K562 (cell line): ENCODE data around the gene CRYBA1. TPM values are rescaled to one million over a fixed set of nuclear protein-coding genes. Genes with fewer than 3 reads are reported as not detected.

Experiments
- ARHGAP35 ChIP-seq: fragments of 450-650 bp; IDR thresholded peaks from 2 replicates; pipeline ENCODE4 v1.6.1; 2018; ENCODE audit not compliant: partially characterized antibody
- ARNT ChIP-seq, 2 experiments: fragments of 450-650 bp; IDR thresholded peaks; 2 replicates each; pipeline ENCODE4 v1.6.1; 2016; ENCODE audit warnings: mild to moderate bottlenecking in 1 of 2
- CBFA2T2 ChIP-seq: fragments of 450-650 bp; conservative IDR thresholded peaks from 2 replicates; pipeline ENCODE4 v1.6.1; 2017; ENCODE audit warnings: mild to moderate bottlenecking
- CHD2 ChIP-seq: IDR thresholded peaks from 2 replicates; pipeline ENCODE4 v1.6.1; 2011; ENCODE audit warnings: low read depth, low read length
- CTCF ChIP-seq, 3 experiments: IDR thresholded peaks in 2 of 3; conservative IDR thresholded peaks in 1 of 3; 2 replicates each; pipeline ENCODE4 v1.5.1; 2011 to 2012; ENCODE audit warnings: low read length in 3 of 3, mild to moderate bottlenecking in 3 of 3, control low read depth in 2 of 3, improper control_type of control experiment in 1 of 3, inconsistent platforms in 1 of 3, low read depth in 1 of 3, mixed read lengths in 1 of 3, moderate library complexity in 1 of 3; ENCODE audit not compliant: insufficient read depth in 2 of 3
- CTCFL ChIP-seq: IDR thresholded peaks from 2 replicates; pipeline ENCODE4 v1.6.1; 2011; ENCODE audit warnings: borderline replicate concordance, low read depth, mild to moderate bottlenecking, moderate library complexity, low read length; ENCODE audit not compliant: insufficient read depth, poor library complexity, severe bottlenecking
- E2F8 ChIP-seq: fragments of 450-650 bp; IDR thresholded peaks from 2 replicates; pipeline ENCODE4 v1.7.1; 2018; ENCODE audit warnings: mild to moderate bottlenecking, low read depth; ENCODE audit not compliant: partially characterized antibody
- EP300 ChIP-seq: IDR thresholded peaks from 2 replicates; pipeline ENCODE4 v1.6.1; 2012; ENCODE audit warnings: low read length, improper control_type of control experiment
- ETS2 ChIP-seq: IDR thresholded peaks from 2 replicates; pipeline ENCODE4 v1.6.1; 2016; ENCODE audit warnings: borderline replicate concordance, missing genetic modification characterization, mild to moderate bottlenecking, moderate library complexity, missing compliant biosample characterization; ENCODE audit not compliant: poor library complexity, severe bottlenecking
- ETV1 ChIP-seq: fragments of 450-650 bp; conservative IDR thresholded peaks from 2 replicates; pipeline ENCODE4 v1.6.1; 2016; ENCODE audit warnings: missing genetic modification characterization, control low read depth, low read depth, missing compliant biosample characterization
- EZH2 ChIP-seq: IDR thresholded peaks from 2 replicates; pipeline ENCODE4 v1.6.1; 2012; ENCODE audit warnings: low read depth, mild to moderate bottlenecking, inconsistent platforms, low read length, borderline replicate concordance
- FOXJ3 ChIP-seq: sonication (generic); formaldehyde crosslinking; IDR thresholded peaks from 2 replicates; pipeline ENCODE4 v1.4.0; 2020; ENCODE audit warnings: mild to moderate bottlenecking, missing genetic modification reagents
- GTF2A2 ChIP-seq: IDR thresholded peaks from 2 replicates; pipeline ENCODE4 v1.6.1; 2016; ENCODE audit warnings: mild to moderate bottlenecking, missing genetic modification characterization, missing compliant biosample characterization
- KDM5B ChIP-seq: fragments of 200-600 bp; sonication (generic); IDR thresholded peaks from 2 replicates; pipeline ENCODE4 v1.6.1; 2012; ENCODE audit warnings: low read depth, mild to moderate bottlenecking, moderate library complexity, low read length, control low read depth, inconsistent platforms; ENCODE audit not compliant: insufficient replicate concordance
- POLR3G ChIP-seq: IDR thresholded peaks from 2 replicates; pipeline ENCODE4 v1.6.1; 2011; ENCODE audit not compliant: insufficient read length, insufficient replicate concordance; ENCODE audit errors: extremely low read depth
- POU5F1 ChIP-seq: fragments of 150-350 bp; IDR thresholded peaks from 2 replicates; pipeline ENCODE4 v1.6.1; 2014; ENCODE audit warnings: borderline replicate concordance, low read length, low read depth, mild to moderate bottlenecking; ENCODE audit not compliant: partially characterized antibody
- STAG1 ChIP-seq: sonication (generic); formaldehyde crosslinking; IDR thresholded peaks from 2 replicates; pipeline ENCODE4 v1.5.0; 2020; ENCODE audit warnings: missing genetic modification reagents, borderline replicate concordance
- TSC22D4 ChIP-seq: fragments of 450-650 bp; IDR thresholded peaks from 2 replicates; pipeline ENCODE4 v1.6.1; 2016; ENCODE audit warnings: missing genetic modification characterization, missing biosample characterization, control low read depth
- ZNF133 ChIP-seq: fragments of 250-450 bp; sonication (Bioruptor Pico); IDR thresholded peaks from 2 replicates; pipeline ENCODE4 v1.4.0; 2020; ENCODE audit warnings: mild to moderate bottlenecking
- ZNF140 ChIP-seq: fragments of 250-450 bp; sonication (Bioruptor Pico); IDR thresholded peaks from 2 replicates; pipeline ENCODE4 v1.8.0; 2021; ENCODE audit warnings: moderate library complexity, mild to moderate bottlenecking, inconsistent platforms
- ZNF24 ChIP-seq: fragments of 450-650 bp; IDR thresholded peaks from 2 replicates; pipeline ENCODE4 v1.6.1; 2016
- ZNF780A ChIP-seq: fragments of 250-450 bp; sonication (Bioruptor Pico); IDR thresholded peaks from 2 replicates; pipeline ENCODE4 v1.5.0; 2021; ENCODE audit warnings: mild to moderate bottlenecking
- polyA plus RNA-seq, 8 experiments: library from polyadenylated mRNA; depleted of rRNA in 4 of 8; stranded (reverse) in 5 of 8; unstranded in 3 of 8; fragments of >200 nt; fragmentation: Nextera tagmentation in 2 of 8; fragmentation: Illumina TruSeq in 1 of 8; extraction: Ambion mirVana in 2 of 8; extraction: Trizol in 1 of 8; gene quantifications; 2 replicates each; pipeline versions ENCODE4 v1.2.1 to v1.2.3, GENCODE V29; 2011 to 2014; ENCODE audit warnings: inconsistent platforms in 1 of 8, missing spikeins in 1 of 8
- total RNA-seq, 7 experiments: library from RNA; depleted of rRNA in 6 of 7; stranded (reverse); fragments of >200 nt in 6 of 7; fragmentation: Illumina TruSeq in 2 of 7; extraction: Trizol in 2 of 7; gene quantifications; 2 replicates each; pipeline versions ENCODE4 v1.2.1 to v1.2.3, GENCODE V29; 2011 to 2021; ENCODE audit warnings: low replicate concordance in 1 of 7

Gene CRYBA1
- total and polyA plus RNA-seq, 9 of the 15 experiments (the other 6 are each of a cell fraction or from before 2014, with no cell fraction given) = not detected

- no peak for TF ChIP-seq ZNF780A (CRISPR knock-in tag)
- TF ChIP-seq EP300 = no peak
- TF ChIP-seq ARNT (IDR thresholded peaks at IDR 0.05) = 0 out of 4 replicates have a peak, but pooled peaks of 1 of the 2 experiments have one; percentile 42
- no peak for TF ChIP-seq ARHGAP35
- TF ChIP-seq FOXJ3 (CRISPR knock-in tag) = no peak
- TF ChIP-seq EZH2 = no peak
- TF ChIP-seq TSC22D4 (tag) = no peak
- no peak for TF ChIP-seq ZNF133
- no peak for TF ChIP-seq POLR3G
- TF ChIP-seq KDM5B = no peak
- TF ChIP-seq STAG1 = no peak
- no peak for TF ChIP-seq ETS2 (tag)
- peak; percentile 97 to 99 (median 98) for TF ChIP-seq CTCF (IDR thresholded peaks at IDR 0.05 in 2 of 3, conservative IDR thresholded peaks at IDR 0.05 in 1 of 3; ENCODE audit: insufficient read depth in 2 of 3, low read depth in 1 of 3, low read length in 3 of 3)
- no peak for TF ChIP-seq ZNF140 (CRISPR knock-in tag)
- no peak for TF ChIP-seq CTCFL
- TF ChIP-seq CBFA2T2 = no peak
- 0 out of 2 replicates have a peak, but pooled peaks have one; percentile 38 for TF ChIP-seq ETV1 (tag)
- no peak for TF ChIP-seq E2F8
- no peak for TF ChIP-seq CHD2
- no peak for TF ChIP-seq GTF2A2 (tag)
- no peak for TF ChIP-seq POU5F1
- TF ChIP-seq ZNF24 = no peak
Observed at GRCh38 chr17:29219378-29220047, 27.1 kb upstream of the CRYBA1 start (continued).
